Upper lobe of left lung (tissue), 4 donors: Measurements from ENCODE around the gene PYGL.

Experiments
- EP300 ChIP-seq, 4 donors: sonication (generic); formaldehyde crosslinking; IDR thresholded peaks; one replicate each; pipeline ENCODE4 v1.5.1; 2017; ENCODE audit warnings: antibody characterized with exemption in 4 of 4, control low read depth in 2 of 4
- POLR2AphosphoS5 ChIP-seq, 2 donors: sonication (generic); formaldehyde crosslinking; IDR thresholded peaks; one replicate each; pipeline ENCODE4 v1.5.1; 2017; ENCODE audit warnings: antibody characterized with exemption in 2 of 2
- TF ChIP-seq, protein P1 (sequence below), 6 experiments: fragments of 450-650 bp in 4 of 6; fragments of 200-600 bp in 2 of 6; sonication (generic) in 2 of 6; IDR thresholded peaks; one replicate each; pipeline ENCODE4 v1.5.1; 2016 to 2019; ENCODE audit warnings: antibody characterized with exemption in 6 of 6

DNA sequence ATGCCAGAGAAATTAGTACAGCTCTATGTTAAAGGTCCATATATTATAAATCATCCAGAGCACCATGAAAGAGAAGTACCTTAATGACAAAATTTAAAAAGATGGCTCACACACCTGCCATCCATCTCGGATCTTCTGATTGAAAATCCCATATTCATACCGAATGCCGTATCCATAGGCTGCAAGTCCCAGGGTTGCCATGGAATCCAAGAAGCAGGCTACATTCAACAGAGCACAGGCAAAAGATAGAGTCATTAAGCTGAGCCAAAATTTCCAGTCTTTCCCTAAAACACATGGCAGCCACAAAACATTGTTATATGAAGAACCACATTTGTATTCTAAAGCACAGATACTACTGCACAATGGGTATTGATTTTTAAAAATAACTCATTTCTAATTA, 12.7 kb downstream of the PYGL start:
- TF ChIP-seq, protein P1, sequence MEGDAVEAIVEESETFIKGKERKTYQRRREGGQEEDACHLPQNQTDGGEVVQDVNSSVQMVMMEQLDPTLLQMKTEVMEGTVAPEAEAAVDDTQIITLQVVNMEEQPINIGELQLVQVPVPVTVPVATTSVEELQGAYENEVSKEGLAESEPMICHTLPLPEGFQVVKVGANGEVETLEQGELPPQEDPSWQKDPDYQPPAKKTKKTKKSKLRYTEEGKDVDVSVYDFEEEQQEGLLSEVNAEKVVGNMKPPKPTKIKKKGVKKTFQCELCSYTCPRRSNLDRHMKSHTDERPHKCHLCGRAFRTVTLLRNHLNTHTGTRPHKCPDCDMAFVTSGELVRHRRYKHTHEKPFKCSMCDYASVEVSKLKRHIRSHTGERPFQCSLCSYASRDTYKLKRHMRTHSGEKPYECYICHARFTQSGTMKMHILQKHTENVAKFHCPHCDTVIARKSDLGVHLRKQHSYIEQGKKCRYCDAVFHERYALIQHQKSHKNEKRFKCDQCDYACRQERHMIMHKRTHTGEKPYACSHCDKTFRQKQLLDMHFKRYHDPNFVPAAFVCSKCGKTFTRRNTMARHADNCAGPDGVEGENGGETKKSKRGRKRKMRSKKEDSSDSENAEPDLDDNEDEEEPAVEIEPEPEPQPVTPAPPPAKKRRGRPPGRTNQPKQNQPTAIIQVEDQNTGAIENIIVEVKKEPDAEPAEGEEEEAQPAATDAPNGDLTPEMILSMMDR (IDR thresholded peaks at IDR 0.05) = no peak
- TF ChIP-seq EP300 (IDR thresholded peaks at IDR 0.05) (no peak), POLR2AphosphoS5 (IDR thresholded peaks at IDR 0.05) (no peak)
